Gastroesophageal sphincter (tissue), 4 donors: ENCODE data around the gene NFYB. TPM values are rescaled to one million over a fixed set of nuclear protein-coding genes. Genes with fewer than 3 reads are reported as not detected.
"Not testable (repeated sequence)": the region's sequence is repeated elsewhere in the genome, so short reads cannot be mapped to it uniquely, and the experiment has no call there.

ENCODE experiments used
- ATAC-seq: fragments of 150-250 bp; one replicate; pipeline ENCODE4 v1.9.1; 2016; ENCODE audit warnings: mild to moderate bottlenecking, moderate library complexity
- H3K27ac ChIP-seq, 4 donors: fragments of 200-600 bp; sonication (generic) in 3 of 4; 1 replicate in 3 of 4; 2 replicates in 1 of 4; pipeline ENCODE4 v1.5.1; 2016 to 2019
- H3K27me3 ChIP-seq: fragments of 200-600 bp; sonication (generic); one replicate; pipeline ENCODE4 v1.5.1; 2019
- H3K36me3 ChIP-seq, 2 donors: fragments of 200-600 bp; sonication (generic); one replicate each; pipeline ENCODE4 v1.5.1; 2019; ENCODE audit warnings: control low read depth in 1 of 2
- H3K4me1 ChIP-seq, 3 donors: fragments of 200-600 bp; sonication (generic); 1 replicate in 2 of 3; 2 replicates in 1 of 3; pipeline ENCODE4 v1.5.1; 2016 to 2019; ENCODE audit warnings: control low read depth in 2 of 3
- H3K4me3 ChIP-seq, 2 donors: fragments of 200-600 bp; sonication (generic); one replicate each; pipeline ENCODE4 v1.5.1; 2019; ENCODE audit warnings: mild to moderate bottlenecking in 1 of 2, moderate library complexity in 1 of 2
- H3K9me3 ChIP-seq, 3 donors: fragments of 200-600 bp; sonication (generic); one replicate each; pipeline ENCODE4 v1.5.1; 2017 to 2019; ENCODE audit warnings: control low read depth in 2 of 3
- EP300 ChIP-seq: sonication (generic); formaldehyde crosslinking; IDR thresholded peaks from one replicate; pipeline ENCODE4 v1.6.1; 2017; ENCODE audit warnings: antibody characterized with exemption, mild to moderate bottlenecking
- POLR2A ChIP-seq, 2 donors: fragments of 450-650 bp; IDR thresholded peaks; one replicate each; pipeline ENCODE4 v1.6.1; 2017; ENCODE audit warnings: antibody characterized with exemption in 2 of 2, mild to moderate bottlenecking in 2 of 2, moderate library complexity in 1 of 2
- POLR2AphosphoS5 ChIP-seq: sonication (generic); formaldehyde crosslinking; IDR thresholded peaks from one replicate; pipeline ENCODE4 v1.6.1; 2017; ENCODE audit warnings: antibody characterized with exemption
- WGBS, 2 donors: methylation state at CpG; one replicate each; pipeline ENCODE4 v1.1.5; 2018; ENCODE audit warnings: low coverage in 1 of 2; 5-methylcytosine and 5-hydroxymethylcytosine counted together
- total RNA-seq, 4 donors: library from RNA; depleted of rRNA; stranded (reverse); fragments of >200 nt; gene quantifications; one replicate each; pipeline ENCODE4 v1.1.0, GENCODE V29; 2016
- TF ChIP-seq, protein P1 (sequence below), 4 experiments: fragments of 200-600 bp in 2 of 4; fragments of 450-650 bp in 2 of 4; sonication (generic) in 1 of 4; IDR thresholded peaks; one replicate each; pipeline ENCODE4 v1.5.1; 2017 to 2019; ENCODE audit warnings: antibody characterized with exemption in 4 of 4, mild to moderate bottlenecking in 2 of 4, moderate library complexity in 2 of 4

The NFYB gene
- total RNA-seq, 4 donors from 2014 or later: 63.7 to 112 (median 78.7) TPM

DNA sequence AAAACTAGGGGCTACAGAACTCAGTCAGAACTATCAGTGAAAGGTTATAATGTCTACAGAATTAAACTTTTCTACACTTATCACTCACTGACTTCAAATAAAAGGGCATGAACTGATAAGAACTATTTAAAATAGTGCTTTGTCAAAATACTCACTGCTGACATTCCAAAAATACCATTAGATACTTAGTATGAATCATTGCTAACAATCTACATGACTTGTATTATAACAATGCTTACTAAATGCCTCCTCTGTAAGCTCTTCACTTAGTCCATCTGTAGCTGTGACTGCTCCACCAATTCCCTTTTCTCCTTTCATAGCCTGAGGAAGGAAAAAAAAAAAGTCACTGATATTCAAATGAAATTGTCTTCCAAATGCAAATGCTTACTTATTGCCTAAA lies 17.0 kb downstream of the NFYB start:
- peaks cover 3 to 30% (median 4%) of the 10 kb centered on the region in 3 donors for H3K4me1 ChIP-seq
- TF ChIP-seq EP300 (no peak), POLR2AphosphoS5 (no peak), POLR2A (IDR thresholded peaks at IDR 0.05) (no peak)
- TF ChIP-seq, protein P1, sequence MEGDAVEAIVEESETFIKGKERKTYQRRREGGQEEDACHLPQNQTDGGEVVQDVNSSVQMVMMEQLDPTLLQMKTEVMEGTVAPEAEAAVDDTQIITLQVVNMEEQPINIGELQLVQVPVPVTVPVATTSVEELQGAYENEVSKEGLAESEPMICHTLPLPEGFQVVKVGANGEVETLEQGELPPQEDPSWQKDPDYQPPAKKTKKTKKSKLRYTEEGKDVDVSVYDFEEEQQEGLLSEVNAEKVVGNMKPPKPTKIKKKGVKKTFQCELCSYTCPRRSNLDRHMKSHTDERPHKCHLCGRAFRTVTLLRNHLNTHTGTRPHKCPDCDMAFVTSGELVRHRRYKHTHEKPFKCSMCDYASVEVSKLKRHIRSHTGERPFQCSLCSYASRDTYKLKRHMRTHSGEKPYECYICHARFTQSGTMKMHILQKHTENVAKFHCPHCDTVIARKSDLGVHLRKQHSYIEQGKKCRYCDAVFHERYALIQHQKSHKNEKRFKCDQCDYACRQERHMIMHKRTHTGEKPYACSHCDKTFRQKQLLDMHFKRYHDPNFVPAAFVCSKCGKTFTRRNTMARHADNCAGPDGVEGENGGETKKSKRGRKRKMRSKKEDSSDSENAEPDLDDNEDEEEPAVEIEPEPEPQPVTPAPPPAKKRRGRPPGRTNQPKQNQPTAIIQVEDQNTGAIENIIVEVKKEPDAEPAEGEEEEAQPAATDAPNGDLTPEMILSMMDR (IDR thresholded peaks at IDR 0.05): no peak
- no peak overlapping the region for H3K4me3 ChIP-seq
- H3K27me3 ChIP-seq: no peaks in the 10 kb centered on the region
- H3K27ac ChIP-seq: peak overlapping the region in 1 of 4 donors; percentile 4
- H3K36me3 ChIP-seq: peaks cover 4 to 79% of the 10 kb centered on the region in 2 donors
- ATAC-seq: no peak
- H3K9me3 ChIP-seq: no peaks in the 10 kb centered on the region

- Histone ChIP-seq H3K4me1 (peaks cover 0 to 21% (median 0%) of the 10 kb centered on the region in 3 donors), H3K27me3 (no peaks in the 10 kb centered on the region), H3K36me3 (peaks cover 0 to 43% of the 10 kb centered on the region in 2 donors), H3K27ac (no peak overlapping the region), H3K4me3 (no peak overlapping the region), H3K9me3 (no peaks in the 10 kb centered on the region)
- TF ChIP-seq EP300 (no peak), POLR2AphosphoS5 (no peak), POLR2A (IDR thresholded peaks at IDR 0.05) (no peak)
- TF ChIP-seq, protein P1 (IDR thresholded peaks at IDR 0.05): no peak
- ATAC-seq: no peak
These were observed 22.4 kb downstream of the NFYB start for GRCh38 chr12:104115587-104115975.

DNA sequence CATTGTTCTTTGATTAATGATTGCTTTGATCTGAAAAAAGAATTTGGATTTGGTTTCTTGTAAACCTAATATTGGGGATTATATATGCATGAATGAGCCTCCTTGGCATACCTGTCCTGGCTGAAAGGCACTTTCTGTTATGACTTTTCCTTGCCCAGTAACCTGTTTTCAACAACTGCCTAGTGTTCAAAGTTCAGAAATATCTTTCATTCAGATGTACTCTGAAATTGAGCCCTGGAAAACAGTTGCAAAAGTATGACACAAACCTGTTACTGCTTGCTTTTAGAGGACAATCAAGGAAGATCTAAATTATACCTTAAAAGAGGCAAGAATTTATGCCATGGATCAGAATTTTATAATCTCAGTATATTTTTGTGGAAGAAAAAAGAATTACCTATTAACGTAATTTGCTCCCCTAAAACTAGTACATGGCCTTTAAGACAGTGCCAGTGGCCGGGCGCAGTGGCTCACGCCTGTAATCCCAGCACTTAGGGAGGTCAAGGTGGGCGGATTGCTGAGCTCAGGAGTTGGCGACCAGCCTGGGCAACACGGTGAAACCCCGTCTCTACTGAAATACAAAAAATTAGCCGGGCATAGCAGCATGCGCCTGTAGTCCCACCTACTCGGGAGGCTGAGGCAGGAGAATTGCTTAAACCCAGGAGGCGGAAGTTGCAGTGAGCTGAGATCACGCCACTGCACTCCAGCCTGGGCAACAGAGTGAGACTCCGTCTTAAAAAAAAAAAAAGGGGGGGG lies 23.0 kb downstream of the NFYB start:
- Histone ChIP-seq H3K4me1 (peaks cover 0 to 21% (median 0%) of the 10 kb centered on the region in 3 donors), H3K36me3 (peaks cover 0 to 37% of the 10 kb centered on the region in 2 donors)
- H3K9me3 ChIP-seq, H3K4me3 ChIP-seq, ATAC-seq, H3K27ac ChIP-seq, H3K27me3 ChIP-seq: not testable (repeated sequence)
- 78 to 86% methylated on average over 12 to 13 of the region's 14 CpGs for WGBS, 2 donors

DNA sequence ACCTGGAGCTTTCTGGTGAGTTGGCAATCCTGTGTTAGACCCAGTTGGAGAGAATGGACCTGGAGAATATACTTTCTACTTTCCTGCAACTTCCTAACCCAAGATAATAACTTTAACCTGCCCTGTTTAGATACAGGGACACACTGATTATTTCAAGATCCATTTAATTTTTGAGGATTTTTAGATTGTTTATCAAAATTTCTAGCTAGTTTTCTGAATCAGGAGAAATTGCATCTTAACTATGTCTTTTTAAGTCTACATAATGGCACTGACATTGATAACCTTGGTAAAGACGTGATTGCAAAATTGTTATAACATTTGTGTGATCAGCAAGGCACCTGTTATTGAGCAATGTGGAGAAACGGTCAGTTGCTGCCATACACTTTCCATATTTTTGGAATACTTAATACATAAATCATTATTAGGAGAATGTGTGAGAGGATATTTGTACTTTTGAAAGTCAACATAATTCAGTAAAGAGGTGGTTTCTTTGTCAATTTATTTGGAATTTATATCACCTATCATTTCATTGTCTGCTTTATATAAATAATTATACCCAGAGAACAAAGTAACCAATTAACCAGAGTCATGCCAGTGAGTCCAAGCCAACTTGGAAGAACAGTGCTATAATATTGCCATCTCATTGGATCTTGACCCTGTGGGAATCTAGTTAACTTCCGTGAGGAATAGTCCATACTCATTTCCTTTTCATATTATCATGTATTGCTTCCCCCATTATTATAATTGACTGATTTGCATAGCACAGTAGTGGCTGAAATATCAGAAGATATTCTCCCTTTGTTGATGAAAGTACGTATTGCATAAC lies 28.4 kb downstream of the NFYB start:
- ATAC-seq: no peak
- H3K9me3 ChIP-seq: no peaks in the 10 kb centered on the region
- no peaks in the 10 kb centered on the region for H3K27me3 ChIP-seq
- H3K36me3 ChIP-seq: peaks cover 0 to 9% of the 10 kb centered on the region in 2 donors
- H3K4me1 ChIP-seq: peaks cover 0 to 21% (median 0%) of the 10 kb centered on the region in 3 donors
- WGBS, 2 donors: 45 to 70% methylated on average over 4 of the region's 4 CpGs
- H3K27ac ChIP-seq: no peak overlapping the region
- no peak for TF ChIP-seq EP300
- no peak for TF ChIP-seq POLR2AphosphoS5
- TF ChIP-seq, protein P1 (IDR thresholded peaks at IDR 0.05): no peak
- TF ChIP-seq POLR2A (IDR thresholded peaks at IDR 0.05): no peak
- H3K4me3 ChIP-seq: no peak overlapping the region

- 31 to 34% methylated on average over 5 to 6 of the region's 6 CpGs for WGBS, 2 donors
- H3K4me1 ChIP-seq: peaks cover 0 to 27% (median 0%) of the 10 kb centered on the region in 3 donors
- ATAC-seq: peak; percentile 76
- H3K9me3 ChIP-seq: no peaks in the 10 kb centered on the region
- H3K4me3 ChIP-seq: no peak overlapping the region
- TF ChIP-seq, protein P1 (IDR thresholded peaks at IDR 0.05): peak; percentile 75 to 88 (median 81)
- no peak for TF ChIP-seq POLR2AphosphoS5
- H3K27me3 ChIP-seq: no peaks in the 10 kb centered on the region
- H3K36me3 ChIP-seq: peaks cover 0 to 14% of the 10 kb centered on the region in 2 donors
- H3K27ac ChIP-seq: peak overlapping the region in 1 of 4 donors; percentile 3
These were observed 29.1 kb downstream of the NFYB start for GRCh38 chr12:104108755-104109445.
